Neutrophil (primary cell): Measurements from ENCODE around the gene SMIM5.

Experiments
- H3K27ac ChIP-seq: fragments of 200-600 bp; sonication (generic); 2 replicates; pipeline ENCODE4 v1.5.1; 2016; ENCODE audit warnings: mild to moderate bottlenecking, moderate library complexity
- H3K27me3 ChIP-seq: fragments of 200-600 bp; sonication (generic); 2 replicates; pipeline ENCODE4 v1.6.0; 2016; ENCODE audit warnings: mild to moderate bottlenecking
- H3K36me3 ChIP-seq: fragments of 200-600 bp; sonication (generic); 2 replicates; pipeline ENCODE4 v1.5.1; 2017
- H3K4me1 ChIP-seq, 2 experiments: fragments of 200-600 bp in 1 of 2; sonication (generic) in 1 of 2; 1 replicate in 1 of 2; 2 replicates in 1 of 2; pipeline versions ENCODE4 v1.5.1 to v1.6.1; 2013 to 2016; ENCODE audit warnings: low read depth in 1 of 2, low read length in 1 of 2, mild to moderate bottlenecking in 1 of 2, moderate library complexity in 1 of 2; ENCODE audit not compliant: control insufficient read depth in 1 of 2, insufficient read depth in 1 of 2
- H3K4me3 ChIP-seq, 2 experiments: fragments of 200-600 bp in 1 of 2; sonication (generic) in 1 of 2; 1 replicate in 1 of 2; 2 replicates in 1 of 2; pipeline ENCODE4 v1.5.1; 2013 to 2016; ENCODE audit warnings: low read depth in 1 of 2, low read length in 1 of 2, mild to moderate bottlenecking in 1 of 2, moderate library complexity in 1 of 2
- H3K9me3 ChIP-seq: fragments of 200-600 bp; sonication (generic); 2 replicates; pipeline ENCODE4 v1.5.1; 2016
- TF ChIP-seq, protein P1 (sequence below): fragments of 200-600 bp; sonication (generic); IDR thresholded peaks from 2 replicates; pipeline ENCODE4 v1.5.1; 2016; ENCODE audit warnings: antibody characterized with exemption

The SMIM5 gene

DNA sequence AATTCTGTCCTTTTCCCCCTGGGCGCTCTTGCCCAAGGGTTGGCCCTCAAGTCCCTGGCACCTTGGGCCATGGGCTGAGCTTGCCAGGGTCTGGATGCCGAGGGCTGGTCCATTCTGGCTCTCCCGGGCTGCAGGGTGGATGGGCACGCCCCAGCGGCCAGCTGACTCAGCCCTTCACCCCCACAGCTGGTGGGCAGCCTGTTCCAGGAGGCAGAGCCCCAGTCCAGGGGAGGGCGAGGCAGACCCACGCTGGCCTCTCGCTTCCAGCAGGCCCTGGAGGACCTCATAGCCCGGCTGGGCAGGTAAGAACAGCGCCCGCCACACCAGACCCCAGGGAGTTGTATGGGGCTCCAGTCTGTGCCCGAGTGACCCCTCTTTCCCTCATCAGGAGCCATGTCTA, 30.6 kb upstream of the SMIM5 start:
- Histone ChIP-seq H3K4me1 (no peaks in the 10 kb centered on the region), H3K36me3 (peaks cover 41% of the 10 kb centered on the region), H3K9me3 (no peaks in the 10 kb centered on the region), H3K27ac (no peak overlapping the region), H3K4me3 (no peak overlapping the region), H3K27me3 (no peaks in the 10 kb centered on the region)
- TF ChIP-seq, protein P1, sequence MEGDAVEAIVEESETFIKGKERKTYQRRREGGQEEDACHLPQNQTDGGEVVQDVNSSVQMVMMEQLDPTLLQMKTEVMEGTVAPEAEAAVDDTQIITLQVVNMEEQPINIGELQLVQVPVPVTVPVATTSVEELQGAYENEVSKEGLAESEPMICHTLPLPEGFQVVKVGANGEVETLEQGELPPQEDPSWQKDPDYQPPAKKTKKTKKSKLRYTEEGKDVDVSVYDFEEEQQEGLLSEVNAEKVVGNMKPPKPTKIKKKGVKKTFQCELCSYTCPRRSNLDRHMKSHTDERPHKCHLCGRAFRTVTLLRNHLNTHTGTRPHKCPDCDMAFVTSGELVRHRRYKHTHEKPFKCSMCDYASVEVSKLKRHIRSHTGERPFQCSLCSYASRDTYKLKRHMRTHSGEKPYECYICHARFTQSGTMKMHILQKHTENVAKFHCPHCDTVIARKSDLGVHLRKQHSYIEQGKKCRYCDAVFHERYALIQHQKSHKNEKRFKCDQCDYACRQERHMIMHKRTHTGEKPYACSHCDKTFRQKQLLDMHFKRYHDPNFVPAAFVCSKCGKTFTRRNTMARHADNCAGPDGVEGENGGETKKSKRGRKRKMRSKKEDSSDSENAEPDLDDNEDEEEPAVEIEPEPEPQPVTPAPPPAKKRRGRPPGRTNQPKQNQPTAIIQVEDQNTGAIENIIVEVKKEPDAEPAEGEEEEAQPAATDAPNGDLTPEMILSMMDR: no peak

DNA sequence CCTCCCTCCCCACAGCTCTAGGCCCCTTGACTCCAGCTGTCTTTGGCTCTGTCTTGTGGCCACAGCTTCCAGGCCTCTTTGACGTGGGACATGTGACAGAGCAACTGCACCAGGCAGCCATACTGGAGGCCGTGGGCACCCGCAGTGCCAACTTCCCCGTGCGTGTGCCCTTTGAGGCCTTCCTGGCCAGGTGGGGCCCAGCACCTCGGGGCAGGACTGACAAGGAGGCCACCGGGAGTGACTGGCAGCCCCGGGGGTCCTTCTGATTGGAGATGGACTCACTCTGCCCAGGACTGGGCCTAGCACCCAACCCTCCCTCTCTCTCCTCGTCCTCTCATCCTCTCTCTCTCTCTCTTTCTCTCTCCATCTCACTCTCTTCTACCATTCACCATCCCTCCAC, 30.1 kb upstream of the SMIM5 start:
- Histone ChIP-seq H3K4me3 (no peak overlapping the region), H3K27ac (no peak overlapping the region), H3K9me3 (no peaks in the 10 kb centered on the region), H3K36me3 (peaks cover 46% of the 10 kb centered on the region), H3K27me3 (no peaks in the 10 kb centered on the region), H3K4me1 (no peaks in the 10 kb centered on the region)
- TF ChIP-seq, protein P1: no peak

- Histone ChIP-seq H3K27ac (no peak overlapping the region), H3K9me3 (no peaks in the 10 kb centered on the region), H3K4me3 (no peak overlapping the region), H3K4me1 (no peaks in the 10 kb centered on the region), H3K27me3 (no peaks in the 10 kb centered on the region), H3K36me3 (peaks cover 46% of the 10 kb centered on the region)
- TF ChIP-seq, protein P1: no peak
Measured at GRCh38 chr17:75604034-75604695, 29.1 kb upstream of the SMIM5 start.

- no peaks in the 10 kb centered on the region for H3K27me3 ChIP-seq
- TF ChIP-seq, protein P1: no peak
- no peaks in the 10 kb centered on the region for H3K9me3 ChIP-seq
- H3K27ac ChIP-seq: no peak overlapping the region
- H3K4me3 ChIP-seq: no peak overlapping the region
- no peaks in the 10 kb centered on the region for H3K4me1 ChIP-seq
- peaks cover 59% of the 10 kb centered on the region for H3K36me3 ChIP-seq
Measured at GRCh38 chr17:75605790-75606189, 27.4 kb upstream of the SMIM5 start.

GRCh38 chr17:75607086-75607485, 26.1 kb upstream of the SMIM5 start:
- no peaks in the 10 kb centered on the region for H3K27me3 ChIP-seq
- no peak overlapping the region for H3K27ac ChIP-seq
- H3K36me3 ChIP-seq: peaks cover 64% of the 10 kb centered on the region
- H3K4me3 ChIP-seq: no peak overlapping the region
- TF ChIP-seq, protein P1: no peak
- no peaks in the 10 kb centered on the region for H3K4me1 ChIP-seq
- H3K9me3 ChIP-seq: no peaks in the 10 kb centered on the region
